B cell (primary cell): ENCODE results near the gene SSC5D. TPM values are rescaled to one million over a fixed set of nuclear protein-coding genes. Genes with fewer than 3 reads are reported as not detected.

Source experiments
- ATAC-seq: fragments of 200-7000 bp; cut with Tn5 transposase; one replicate; pipeline ENCODE4 v1.10.0; 2021; ENCODE audit warnings: low read depth, mild to moderate bottlenecking, moderate number of reproducible peaks, moderate library complexity
- CTCF ChIA-PET: fragments of 350-600 bp; sonication (Branson Sonifier 250); formaldehyde crosslinking; loops from one replicate; lab custom pipeline; 2021; ENCODE audit warnings: antibody characterized with exemption, inconsistent platforms; lab: Charles Lee
- POLR2A ChIA-PET: fragments of 350-600 bp; sonication (Branson Sonifier 250); formaldehyde crosslinking; loops from one replicate; lab custom pipeline; 2021; ENCODE audit warnings: antibody characterized with exemption; lab: Charles Lee
- DNase-seq: peaks from one replicate; pipeline ENCODE4 v3.0.0; 2013
- H2AFZ ChIP-seq: 2 replicates; pipeline ENCODE4 v1.6.1; 2012; ENCODE audit warnings: mild to moderate bottlenecking, low read depth, low read length; ENCODE audit not compliant: insufficient read depth, poor library complexity, severe bottlenecking
- H3K27ac ChIP-seq, 2 donors: 1 replicate in 1 of 2; 2 replicates in 1 of 2; pipeline ENCODE4 v1.5.1; 2012 to 2013; ENCODE audit warnings: low read length in 2 of 2, mild to moderate bottlenecking in 2 of 2, moderate library complexity in 1 of 2
- H3K27me3 ChIP-seq, 4 experiments: fragments of 200-600 bp in 1 of 4; sonication (generic) in 1 of 4; replicated peaks in 1 of 4; 1 replicate in 2 of 4; 2 replicates in 2 of 4; pipeline versions ENCODE4 v1.6.1 to v1.7.0; 2013 to 2016; ENCODE audit warnings: low read length in 3 of 4, mild to moderate bottlenecking in 2 of 4, mixed read lengths in 1 of 4, moderate library complexity in 1 of 4; ENCODE audit not compliant: insufficient read depth in 4 of 4, control insufficient read depth in 3 of 4; ENCODE audit errors: control extremely low read depth in 1 of 4
- H3K36me3 ChIP-seq, 2 experiments: replicated peaks in 1 of 2; 1 replicate in 1 of 2; 2 replicates in 1 of 2; pipeline versions ENCODE4 v1.6.1 to v1.7.1; 2013; ENCODE audit warnings: low read length in 1 of 2; ENCODE audit not compliant: insufficient read depth in 2 of 2, control insufficient read depth in 1 of 2; ENCODE audit errors: control extremely low read depth in 1 of 2, extremely low read depth in 1 of 2
- H3K4me1 ChIP-seq, 2 donors: fragments of 200-600 bp in 1 of 2; sonication (generic) in 1 of 2; 1 replicate in 1 of 2; 2 replicates in 1 of 2; pipeline versions ENCODE4 v1.5.1 to v1.6.1; 2013 to 2017; ENCODE audit warnings: low read length in 2 of 2; ENCODE audit not compliant: control insufficient read depth in 2 of 2, insufficient read depth in 2 of 2
- H3K4me2 ChIP-seq: replicated peaks from 2 replicates; pipeline ENCODE3; 2012; ENCODE audit warnings: mild to moderate bottlenecking, low read depth, low read length; ENCODE audit not compliant: poor library complexity, severe bottlenecking
- H3K4me3 ChIP-seq, 5 experiments: fragments of 200-600 bp in 1 of 5; sonication (generic) in 1 of 5; 1 replicate in 3 of 5; 2 replicates in 2 of 5; pipeline versions ENCODE4 v1.5.1 to v1.7.0; 2011 to 2016; ENCODE audit warnings: low read length in 4 of 5, mild to moderate bottlenecking in 4 of 5, low read depth in 2 of 5, control low read depth in 1 of 5, moderate library complexity in 1 of 5; ENCODE audit not compliant: insufficient read depth in 1 of 5; ENCODE audit errors: control extremely low read depth in 1 of 5, extremely low read depth in 1 of 5
- H3K79me2 ChIP-seq: fragments of 200-600 bp; sonication (generic); one replicate; pipeline ENCODE4 v1.6.0; 2016; ENCODE audit warnings: low read length; ENCODE audit not compliant: control insufficient read depth, insufficient read depth
- H3K9ac ChIP-seq: fragments of 200-600 bp; sonication (generic); 2 replicates; pipeline ENCODE4 v1.6.1; 2017; ENCODE audit warnings: mild to moderate bottlenecking, low read length, moderate library complexity
- H3K9me3 ChIP-seq, 3 donors: one replicate each; pipeline versions ENCODE4 v1.6.1 to v1.7.1; 2013; ENCODE audit warnings: low read length in 2 of 3; ENCODE audit not compliant: control insufficient read depth in 2 of 3, insufficient read depth in 1 of 3; ENCODE audit errors: control extremely low read depth in 1 of 3
- H4K20me1 ChIP-seq: 2 replicates; pipeline ENCODE4 v1.6.0; 2012; ENCODE audit warnings: mild to moderate bottlenecking, low read length; ENCODE audit not compliant: insufficient read depth, control insufficient read depth, poor library complexity, severe bottlenecking
- H3K27ac Mint-ChIP-seq: one replicate; pipeline ENCODE4 v1.8.0; 2021; ENCODE audit warnings: mixed read lengths
- H3K27me3 Mint-ChIP-seq: one replicate; pipeline ENCODE4 v1.8.0; 2021; ENCODE audit warnings: mixed read lengths
- H3K4me1 Mint-ChIP-seq: one replicate; pipeline ENCODE4 v1.8.0; 2021; ENCODE audit warnings: mixed read lengths
- H3K4me3 Mint-ChIP-seq: one replicate; pipeline ENCODE4 v1.8.0; 2021; ENCODE audit warnings: mixed read lengths
- H3K9me3 Mint-ChIP-seq: one replicate; pipeline ENCODE4 v1.8.0; 2022; ENCODE audit warnings: mixed read lengths; ENCODE audit not compliant: insufficient read depth
- EZH2 ChIP-seq: IDR thresholded peaks from 2 replicates; pipeline ENCODE4 v1.6.1; 2012; ENCODE audit warnings: borderline replicate concordance, low read depth, mild to moderate bottlenecking, moderate library complexity, low read length; ENCODE audit not compliant: insufficient read depth, poor library complexity, severe bottlenecking
- WGBS: methylation state at CpG from one replicate; pipeline ENCODE4 v1.1.5; 2013; ENCODE audit warnings: missing lambda C conversion rate; ENCODE audit not compliant: insufficient coverage; 5-methylcytosine and 5-hydroxymethylcytosine counted together
- intact Hi-C: fragments of 100-400 bp; cut with micrococcal nuclease; formaldehyde crosslinking; loops from one replicate; pipeline ENCODE4 v1.10.0; 2022
- polyA plus RNA-seq: library from polyadenylated mRNA; depleted of rRNA; stranded (reverse); fragments of >200 nt; gene quantifications from 2 replicates; pipeline ENCODE4 v1.2.3, GENCODE V29; 2012
- total RNA-seq, 2 donors: library from RNA; stranded (reverse); fragments of 120-200 nt in 1 of 2; gene quantifications; 1 replicate in 1 of 2; 2 replicates in 1 of 2; pipeline versions ENCODE4 v1.2.3 to v1.2.4, GENCODE V29; 2013 to 2022
- TF ChIP-seq, protein P1 (sequence below): fragments of 200-600 bp; IDR thresholded peaks from one replicate; pipeline ENCODE4 v1.8.0; 2022; ENCODE audit warnings: antibody characterized with exemption, mild to moderate bottlenecking

SSC5D gene
- total and polyA plus RNA-seq, 2 donors (not counting 1 experiment from before 2014, with no cell fraction given), result 0.22 to 0.44 TPM

- Histone ChIP-seq H3K9ac (peak overlapping the region; percentile 64), H3K36me3 (no peaks in the 10 kb centered on the region), H3K79me2 (peaks cover 6% of the 10 kb centered on the region), H3K9me3 (no peaks in the 10 kb centered on the region), H3K4me2 (peak overlapping the region; percentile 86), H3K27ac (peak overlapping the region; percentile 91 to 94), H3K27me3 (peaks cover 0 to 4% (median 0%) of the 10 kb centered on the region in 4 experiments), H4K20me1 (no peaks in the 10 kb centered on the region), H3K4me1 (peaks cover 4 to 16% of the 10 kb centered on the region in 2 donors), H3K4me3 (peak overlapping the region in 4 of 5 experiments; percentile 67 to 71 (median 69)), H2AFZ (peak overlapping the region; percentile 93)
- H3K27ac Mint-ChIP-seq, result peak overlapping the region; percentile 94
- ChIA-PET CTCF (interaction anchor here (0.8 to 2.7 kb wide), 47 partner anchors 8 to 851 kb away, joined by 3 to 133 read pairs (median 5); partner anchors contain the start of genes CCDC106, FIZ1, HSPBP1 and ISOC2), POLR2A (interaction anchor here (0.8 to 1.2 kb wide), 5 partner anchors 28 to 324 kb away, joined by 3 to 6 read pairs (median 5); partner anchors contain the start of genes SYT5 and ZNF628)
- H3K27me3 Mint-ChIP-seq, result no peaks in the 10 kb centered on the region
- H3K4me1 Mint-ChIP-seq, result peaks cover 16% of the 10 kb centered on the region
- 37% methylated on average over 7 of the region's 13 CpGs for WGBS
- intact Hi-C loops, result loop anchor here (1.0 to 5.0 kb wide), 4 partner anchors 13 to 202 kb away; no protein-coding TSS in a partner anchor
- peak overlapping the region; percentile 93 for H3K4me3 Mint-ChIP-seq
- TF ChIP-seq, protein P1, sequence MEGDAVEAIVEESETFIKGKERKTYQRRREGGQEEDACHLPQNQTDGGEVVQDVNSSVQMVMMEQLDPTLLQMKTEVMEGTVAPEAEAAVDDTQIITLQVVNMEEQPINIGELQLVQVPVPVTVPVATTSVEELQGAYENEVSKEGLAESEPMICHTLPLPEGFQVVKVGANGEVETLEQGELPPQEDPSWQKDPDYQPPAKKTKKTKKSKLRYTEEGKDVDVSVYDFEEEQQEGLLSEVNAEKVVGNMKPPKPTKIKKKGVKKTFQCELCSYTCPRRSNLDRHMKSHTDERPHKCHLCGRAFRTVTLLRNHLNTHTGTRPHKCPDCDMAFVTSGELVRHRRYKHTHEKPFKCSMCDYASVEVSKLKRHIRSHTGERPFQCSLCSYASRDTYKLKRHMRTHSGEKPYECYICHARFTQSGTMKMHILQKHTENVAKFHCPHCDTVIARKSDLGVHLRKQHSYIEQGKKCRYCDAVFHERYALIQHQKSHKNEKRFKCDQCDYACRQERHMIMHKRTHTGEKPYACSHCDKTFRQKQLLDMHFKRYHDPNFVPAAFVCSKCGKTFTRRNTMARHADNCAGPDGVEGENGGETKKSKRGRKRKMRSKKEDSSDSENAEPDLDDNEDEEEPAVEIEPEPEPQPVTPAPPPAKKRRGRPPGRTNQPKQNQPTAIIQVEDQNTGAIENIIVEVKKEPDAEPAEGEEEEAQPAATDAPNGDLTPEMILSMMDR, result peak; percentile 29
- TF ChIP-seq EZH2, result no peak
- no peaks in the 10 kb centered on the region for H3K9me3 Mint-ChIP-seq
- DNase-seq, result no peak
- ATAC-seq, result no peak
Observed at GRCh38 chr19:55504252-55504603, 16.0 kb downstream of the SSC5D start.

DNA sequence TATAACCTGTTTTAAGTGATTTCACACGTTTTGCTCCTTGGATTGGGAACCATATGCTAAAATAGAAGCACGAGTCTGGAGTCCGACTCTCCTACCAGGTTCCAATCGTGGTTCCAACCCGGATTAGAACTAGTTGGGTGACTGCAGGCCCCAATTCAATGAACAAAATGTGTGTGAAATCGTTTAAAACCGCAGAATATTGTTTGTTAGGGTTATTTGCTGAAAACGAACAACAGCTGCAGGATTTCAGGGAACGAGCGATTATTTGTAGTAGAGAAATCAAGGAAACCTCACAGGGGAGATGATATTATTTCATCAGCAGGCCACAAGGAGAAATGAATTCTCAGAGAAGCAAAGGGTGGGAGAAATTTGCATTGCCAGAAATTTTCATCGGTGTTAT lies 16.7 kb downstream of the SSC5D start:
- ChIA-PET CTCF (interaction anchor here (0.7 to 2.7 kb wide), 15 partner anchors 10 to 1712 kb away, joined by 3 to 133 read pairs (median 6); partner anchors contain the start of genes U2AF2 and ZNF628), POLR2A (interaction anchor here (0.6 to 1.2 kb wide), 4 partner anchors 29 to 363 kb away, joined by 3 to 7 read pairs (median 5); partner anchors contain the start of gene ZNF628)
- DNase-seq (no peak), ATAC-seq (no peak)
- Histone ChIP-seq H3K4me3 (no peak overlapping the region), H3K27me3 (peaks cover 0 to 5% (median 0%) of the 10 kb centered on the region in 4 experiments), H3K9me3 (no peaks in the 10 kb centered on the region), H3K27ac (no peak overlapping the region), H3K4me1 (peaks cover 4 to 16% of the 10 kb centered on the region in 2 donors), H3K36me3 (no peaks in the 10 kb centered on the region), H2AFZ (no peak overlapping the region), H3K4me2 (no peak overlapping the region), H3K9ac (no peak overlapping the region), H3K79me2 (peaks cover 6% of the 10 kb centered on the region), H4K20me1 (no peaks in the 10 kb centered on the region)
- TF ChIP-seq, protein P1, result no peak
- no peak for TF ChIP-seq EZH2
- Mint-ChIP-seq H3K27me3 (no peaks in the 10 kb centered on the region), H3K4me1 (peaks cover 16% of the 10 kb centered on the region), H3K9me3 (no peaks in the 10 kb centered on the region), H3K27ac (no peak overlapping the region), H3K4me3 (no peak overlapping the region)
- WGBS, result 86% methylated on average over 8 of the region's 11 CpGs
- intact Hi-C loops, result loop anchor here (1.0 to 5.0 kb wide), 4 partner anchors 12 to 203 kb away; no protein-coding TSS in a partner anchor
